NCI-H82 treated with DMSO at 0.1 percent for 48 hours (cell line): ENCODE measurements around the gene SP7.
"Not testable (repeated sequence)": the region's sequence is repeated elsewhere in the genome, so short reads cannot be mapped to it uniquely, and the experiment has no call there.

Source experiments
- DNase-seq: peaks from one replicate; lab custom pipeline; 2025; ENCODE audit not compliant: unreplicated experiment; lab: John Stamatoyannopoulos, UW

Gene SP7

DNA sequence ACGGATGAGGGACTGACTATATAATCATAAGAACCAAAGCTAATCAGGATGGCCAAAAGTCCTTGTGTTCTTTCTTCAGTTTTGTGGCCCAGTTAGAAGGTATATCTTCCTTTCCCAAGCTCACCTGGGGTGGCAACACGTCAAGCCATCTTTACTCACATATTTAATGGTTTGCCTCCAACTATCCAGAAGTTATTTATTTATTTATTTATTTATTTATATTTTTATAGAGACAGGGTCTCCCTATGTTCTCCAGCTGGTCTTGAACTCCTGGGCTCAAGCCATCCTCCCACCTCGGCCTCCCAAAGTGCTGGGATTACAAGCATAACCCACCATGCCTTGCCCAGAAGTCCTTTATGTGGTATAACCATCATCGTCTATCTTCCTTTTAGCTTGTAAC lies 11.8 kb upstream of the SP7 start:
- DNase-seq: no peak

DNA sequence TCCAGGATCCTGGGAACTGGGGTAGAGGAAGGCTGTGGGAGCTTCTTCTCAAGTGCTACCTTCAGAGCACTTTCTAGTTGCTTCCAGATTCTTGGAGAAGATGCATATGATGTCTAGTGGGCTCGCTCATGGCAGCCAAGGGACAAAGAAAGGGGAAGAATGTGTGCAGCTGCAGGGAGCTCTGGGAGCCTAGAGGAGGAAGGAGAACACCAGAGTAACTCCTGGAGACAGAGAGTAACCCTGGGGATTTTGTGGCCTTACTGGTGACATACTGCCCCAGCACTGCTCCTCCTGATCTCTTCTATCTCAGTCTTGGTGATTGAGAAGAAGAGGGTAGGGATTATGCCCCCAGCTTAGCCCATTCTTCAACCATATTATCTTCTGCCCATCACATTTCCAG lies 10.3 kb upstream of the SP7 start:
- DNase-seq: no peak

DNA sequence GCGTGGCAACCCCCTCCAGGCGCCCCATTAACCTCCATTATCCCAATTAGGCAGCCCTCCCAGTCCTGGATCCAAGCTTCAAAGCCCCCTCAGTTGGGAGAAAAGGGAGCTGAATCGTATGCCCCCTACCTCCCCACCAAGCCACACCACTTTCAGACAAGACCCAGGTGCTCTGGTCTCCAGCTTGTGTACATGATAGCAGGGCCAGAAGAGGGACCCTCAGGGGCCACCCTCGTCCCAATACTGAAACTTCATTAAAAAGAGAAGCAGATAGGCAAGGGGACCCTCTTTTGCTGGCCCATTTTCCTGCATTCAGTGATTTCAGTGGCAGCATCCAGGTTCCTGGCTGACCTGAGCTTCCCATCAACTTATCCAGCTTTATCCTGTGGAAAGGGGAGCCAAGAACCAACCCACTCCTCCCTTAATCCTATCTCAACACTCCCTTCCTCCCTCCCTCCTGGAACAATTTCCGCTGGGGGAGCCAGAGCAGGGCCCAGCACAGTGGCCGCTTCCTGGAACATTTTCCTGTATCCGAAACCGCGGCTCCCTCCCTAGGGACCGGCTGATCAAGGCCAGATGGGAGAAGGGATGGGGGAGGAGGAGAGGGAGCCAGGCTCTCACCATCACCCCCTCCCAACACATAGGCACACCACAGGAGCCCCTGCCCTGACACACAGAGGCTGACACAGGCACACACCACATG lies 9.5 kb upstream of the SP7 start:
- peak; percentile 87 for DNase-seq

DNA sequence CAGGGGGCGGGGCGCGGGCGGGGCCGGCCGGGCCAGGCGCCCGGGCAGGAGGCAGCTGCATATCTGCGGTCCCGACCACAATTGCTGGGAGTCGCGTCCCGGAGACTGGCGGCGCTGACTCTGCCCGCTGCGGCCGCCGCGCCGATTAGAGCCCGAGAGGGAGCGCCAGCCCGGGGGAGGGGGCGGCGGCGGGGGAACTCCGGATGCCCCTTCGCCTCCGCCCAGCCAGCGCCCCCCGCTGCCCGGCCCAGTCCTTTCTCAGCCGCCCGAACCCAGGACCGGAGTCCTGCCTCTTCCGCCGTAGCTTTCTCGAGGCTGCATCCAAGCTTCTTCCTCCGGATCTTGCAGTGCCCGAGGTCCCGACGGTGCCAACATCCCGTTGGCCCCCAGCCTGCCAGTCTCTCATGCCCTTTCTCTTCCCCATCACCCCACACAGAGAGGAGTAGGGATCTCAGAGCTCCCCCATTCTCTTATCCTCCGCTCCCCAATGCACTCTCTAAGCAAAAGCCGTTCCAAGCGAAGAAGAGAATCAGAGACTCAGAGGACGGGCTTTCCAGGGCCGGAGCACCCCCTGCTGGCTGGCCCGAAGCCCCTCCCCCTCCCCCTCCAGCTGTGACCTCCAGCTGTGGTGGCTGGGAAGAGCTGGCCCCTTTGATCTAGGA lies 8.8 kb upstream of the SP7 start:
- DNase-seq: peak; percentile 31

DNA sequence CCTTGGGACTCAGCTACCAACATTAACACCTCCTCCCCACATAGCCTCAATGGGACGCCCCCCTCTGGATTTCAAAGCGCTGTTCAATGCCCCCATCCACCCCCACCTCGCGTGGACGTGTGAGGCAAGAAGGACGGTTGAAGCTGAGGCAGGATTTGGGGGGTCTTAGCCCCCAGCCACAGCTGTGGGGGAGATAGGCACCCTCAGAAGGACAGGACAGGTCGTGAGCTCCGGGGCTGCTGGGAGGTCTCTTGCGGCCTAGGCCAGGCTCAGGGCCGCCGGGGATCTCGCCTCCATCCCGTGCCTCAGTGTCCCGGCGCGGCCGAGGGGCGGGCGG lies 8.3 kb upstream of the SP7 start:
- no peak for DNase-seq

DNA sequence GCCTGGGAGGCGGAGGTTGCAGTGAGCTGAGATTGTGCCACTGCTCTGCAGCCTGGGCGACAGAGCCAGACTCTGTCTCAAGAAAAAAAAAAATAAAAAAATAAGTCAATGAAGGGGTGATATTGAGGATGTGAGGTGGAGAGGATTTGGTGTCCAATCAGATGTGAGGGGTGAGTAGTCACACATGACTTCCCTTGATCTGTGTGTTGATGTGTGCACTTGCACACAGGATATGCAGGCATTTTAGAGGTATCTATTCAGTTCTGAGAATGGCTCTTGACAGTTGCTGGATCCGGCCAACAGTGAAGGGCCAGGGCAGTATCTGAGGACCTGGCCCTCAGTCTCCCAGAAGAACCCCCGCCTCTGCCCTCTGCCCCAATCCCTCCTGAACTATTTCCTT lies 7.8 kb upstream of the SP7 start:
- DNase-seq: no peak

DNA sequence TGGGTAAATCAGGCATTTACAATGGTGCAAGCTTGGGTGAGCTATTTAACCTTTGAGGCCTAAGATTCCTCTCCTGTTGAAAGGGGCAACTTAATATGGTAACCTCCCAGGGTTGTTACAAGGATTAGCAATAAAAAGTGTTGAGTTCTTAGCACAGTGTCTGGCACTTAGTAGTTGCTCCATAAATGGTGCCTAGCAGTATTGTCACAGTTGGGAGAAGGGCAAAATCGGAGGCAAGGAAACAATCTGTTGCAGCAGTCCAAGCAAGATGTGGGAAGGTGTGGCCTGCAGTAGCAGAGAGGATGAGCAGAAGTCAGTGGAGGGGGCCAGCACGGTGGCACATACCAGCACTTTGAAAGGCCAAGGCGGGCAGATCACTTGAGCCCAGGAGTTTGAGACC lies 7.3 kb upstream of the SP7 start:
- no peak for DNase-seq

DNA sequence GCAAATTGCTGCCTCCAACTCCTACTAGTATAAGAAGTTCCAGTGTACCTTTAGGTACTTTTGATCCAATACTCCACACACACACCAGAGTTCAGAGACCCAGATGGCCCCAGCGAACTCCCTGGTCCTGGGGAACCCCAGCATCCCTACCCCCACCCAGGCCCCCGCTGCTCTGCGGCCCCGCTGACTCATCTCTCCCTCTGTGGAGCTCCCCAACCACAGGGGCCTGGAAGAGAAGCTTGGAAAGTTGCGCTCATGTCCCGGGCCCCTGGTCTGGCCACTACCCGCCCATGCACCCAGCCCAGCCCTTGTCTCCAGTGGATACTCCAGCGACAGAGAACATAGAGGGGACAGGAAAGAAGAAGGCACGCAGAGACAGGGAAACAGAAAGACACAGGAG lies 4.2 kb upstream of the SP7 start:
- DNase-seq: no peak

DNA sequence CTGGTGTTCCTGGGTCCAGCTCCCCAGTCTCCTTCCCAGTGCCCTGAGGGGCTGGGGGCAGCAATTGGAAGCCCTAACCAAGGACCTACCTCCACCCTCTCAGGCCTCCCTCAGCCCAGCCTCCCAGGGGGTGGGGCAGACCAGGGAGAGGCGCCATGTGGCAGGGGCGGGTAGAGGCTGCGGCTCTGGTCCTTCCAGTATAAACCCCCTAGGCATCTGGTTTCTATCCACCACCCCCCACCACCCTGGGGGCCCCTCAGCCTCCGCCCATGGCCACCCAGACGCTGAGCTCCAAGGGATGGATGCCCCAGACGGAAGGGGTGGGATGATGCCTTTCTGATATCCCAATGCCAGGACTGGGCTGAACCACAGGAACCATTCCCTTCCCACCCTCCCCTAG lies 2.8 kb upstream of the SP7 start:
- no peak for DNase-seq

DNA sequence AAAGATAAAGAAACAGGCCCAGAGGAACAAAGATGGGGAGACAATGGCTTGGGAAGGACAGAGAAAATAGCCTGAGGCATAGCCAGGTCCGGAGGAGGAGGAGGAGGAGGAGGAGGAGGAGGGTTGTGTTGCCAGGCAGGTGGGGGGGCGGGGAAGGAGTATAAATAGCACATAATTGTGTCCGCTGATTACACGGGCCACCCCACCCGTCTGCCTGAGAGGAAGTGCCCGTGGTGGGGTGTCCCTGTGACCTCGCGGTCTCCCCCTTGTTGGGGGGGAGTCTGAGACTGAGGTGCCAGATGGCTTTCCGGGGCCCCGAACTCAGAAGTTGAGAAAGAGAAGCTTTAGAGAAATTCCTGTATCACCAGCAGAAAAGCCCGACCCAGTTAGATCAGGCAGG lies 1.9 kb upstream of the SP7 start:
- no peak for DNase-seq

DNA sequence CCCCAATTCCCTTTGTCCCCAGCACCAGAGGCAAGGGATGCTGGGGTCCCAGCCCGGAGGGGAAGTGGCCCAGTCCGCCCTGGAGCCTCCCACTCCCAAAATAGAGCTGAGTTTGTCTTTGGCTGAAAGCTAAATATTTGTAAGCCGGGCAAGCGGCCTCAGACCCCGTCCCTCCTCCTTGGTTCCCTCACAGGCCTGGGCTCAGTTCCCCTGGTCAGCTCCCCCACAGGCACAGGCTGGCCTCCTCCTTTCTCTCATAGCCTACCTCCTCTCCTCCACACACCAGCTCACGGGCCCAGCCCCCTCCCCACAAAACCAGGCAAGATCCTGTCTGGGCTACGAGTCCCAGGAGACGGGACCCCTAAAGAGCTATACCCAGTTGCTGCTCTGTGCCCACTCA lies 1.3 kb downstream of the SP7 start:
- DNase-seq: no peak

DNA sequence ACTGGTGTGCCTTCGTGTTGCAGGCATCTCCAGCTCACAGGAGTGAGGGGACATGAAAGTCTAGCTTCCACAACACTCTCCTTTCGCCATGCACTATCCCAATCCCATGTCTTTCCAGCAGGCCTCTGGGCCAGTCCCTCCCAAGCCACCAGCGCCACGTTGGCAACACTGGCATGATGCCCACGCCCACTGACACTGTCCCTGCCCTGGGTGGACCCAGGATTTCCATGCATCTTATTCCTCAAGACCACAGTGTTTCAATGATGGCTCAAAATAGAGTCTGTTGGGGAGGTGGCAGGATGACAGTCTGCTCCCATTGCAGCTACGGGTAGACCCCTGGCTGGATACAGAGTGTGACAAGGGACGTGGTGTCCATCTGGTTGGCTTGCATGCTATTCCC lies 2.3 kb downstream of the SP7 start:
- no peak for DNase-seq

DNA sequence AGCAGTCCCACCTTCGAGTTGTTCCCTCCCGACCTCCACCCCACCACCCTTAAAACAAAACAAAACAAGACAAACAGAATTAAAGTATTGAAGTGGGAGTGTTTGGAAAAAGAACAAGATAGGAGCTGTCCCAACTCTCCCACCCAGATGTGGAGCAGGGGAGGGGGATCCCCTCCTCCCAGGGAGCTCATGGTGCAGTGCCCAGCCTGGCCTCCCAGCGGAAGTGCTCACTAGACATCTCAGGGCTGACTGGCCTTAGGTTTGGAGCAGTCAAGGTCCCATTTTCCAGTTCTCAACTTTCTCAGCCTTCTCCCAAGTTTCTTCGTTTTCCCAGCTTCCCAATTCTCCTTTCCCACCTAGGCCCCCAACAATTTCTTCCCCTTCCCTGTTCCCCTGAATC lies 2.9 kb downstream of the SP7 start:
- no peak for DNase-seq

DNA sequence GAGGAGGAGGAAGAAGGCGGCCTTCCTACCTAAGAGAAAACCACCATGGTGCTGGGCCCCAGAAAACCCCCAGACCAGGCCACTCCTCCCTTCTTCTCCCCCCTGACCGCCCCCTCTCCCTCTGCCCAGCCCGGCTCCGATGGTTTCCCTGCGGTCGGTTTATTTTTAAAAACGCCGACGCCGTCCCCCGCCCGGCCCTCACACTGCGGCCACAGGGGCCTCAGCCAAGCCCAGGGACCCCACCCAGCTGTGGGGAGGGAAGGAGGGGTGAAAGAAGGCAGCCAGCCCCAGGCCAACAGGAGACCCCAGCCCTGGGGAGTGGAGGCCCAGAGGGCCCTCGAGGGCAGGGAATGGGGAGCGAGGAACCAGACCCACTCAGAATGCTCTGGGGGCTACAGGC lies 3.4 kb downstream of the SP7 start:
- DNase-seq: no peak

DNA sequence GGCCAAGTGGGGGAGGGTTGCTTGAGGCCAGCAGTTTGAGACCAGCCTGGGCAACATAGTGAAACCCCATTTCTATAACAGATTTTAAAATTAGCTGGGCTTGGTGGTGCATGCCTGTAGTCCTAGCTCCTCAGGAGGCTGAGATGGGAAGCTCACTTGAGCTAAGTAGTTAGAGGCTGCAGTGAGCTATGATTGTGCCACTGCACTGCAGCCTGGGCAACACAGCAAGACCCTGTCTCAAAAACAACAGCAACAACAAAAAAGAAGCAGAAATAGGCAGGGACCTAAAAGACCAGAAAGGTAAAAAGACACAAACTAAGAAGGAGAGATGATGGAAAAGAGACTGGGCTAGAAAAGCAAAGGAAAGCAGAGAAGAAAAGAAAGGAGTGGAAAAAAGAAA lies 3.8 kb downstream of the SP7 start:
- DNase-seq: not testable (repeated sequence)

DNA sequence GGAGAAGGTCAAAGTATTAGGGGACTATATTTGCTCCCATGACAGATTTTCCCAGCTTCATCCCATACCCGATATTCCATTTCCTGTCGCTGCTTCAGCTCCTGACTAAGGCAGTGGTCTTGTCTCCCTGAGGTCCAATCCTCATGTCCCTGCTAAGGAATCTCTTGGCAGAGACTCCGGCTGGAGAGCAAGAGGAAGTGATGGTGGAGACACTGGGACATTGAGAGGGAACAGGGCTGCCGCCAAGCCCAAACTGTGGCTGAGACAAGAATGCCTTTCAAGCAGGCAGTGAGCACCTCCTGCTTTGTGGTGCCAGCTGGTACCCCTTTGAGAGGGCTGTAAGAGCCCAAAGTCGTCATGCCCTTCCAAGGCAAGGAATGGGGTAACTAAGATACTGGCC lies 5.5 kb downstream of the SP7 start:
- DNase-seq: no peak

DNA sequence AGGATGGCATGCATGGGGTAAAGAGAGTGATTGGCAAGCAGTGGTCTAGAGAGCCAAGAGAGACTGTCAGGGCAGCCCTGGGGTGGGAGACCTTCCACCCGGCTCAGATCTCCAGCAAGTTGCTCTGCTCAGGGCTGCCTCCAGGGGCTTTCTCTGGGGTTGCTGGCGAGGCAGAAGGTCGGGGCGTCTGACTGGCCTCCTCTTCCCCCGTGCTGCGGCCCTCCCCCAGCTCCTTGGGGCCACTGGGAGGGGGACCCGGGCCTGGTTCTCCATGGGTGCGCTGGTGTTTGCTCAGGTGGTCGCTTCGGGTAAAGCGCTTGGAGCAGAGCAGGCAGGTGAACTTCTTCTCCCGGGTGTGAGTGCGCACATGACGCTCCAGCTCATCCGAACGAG lies 8.1 kb downstream of the SP7 start:
- no peak for DNase-seq

DNA sequence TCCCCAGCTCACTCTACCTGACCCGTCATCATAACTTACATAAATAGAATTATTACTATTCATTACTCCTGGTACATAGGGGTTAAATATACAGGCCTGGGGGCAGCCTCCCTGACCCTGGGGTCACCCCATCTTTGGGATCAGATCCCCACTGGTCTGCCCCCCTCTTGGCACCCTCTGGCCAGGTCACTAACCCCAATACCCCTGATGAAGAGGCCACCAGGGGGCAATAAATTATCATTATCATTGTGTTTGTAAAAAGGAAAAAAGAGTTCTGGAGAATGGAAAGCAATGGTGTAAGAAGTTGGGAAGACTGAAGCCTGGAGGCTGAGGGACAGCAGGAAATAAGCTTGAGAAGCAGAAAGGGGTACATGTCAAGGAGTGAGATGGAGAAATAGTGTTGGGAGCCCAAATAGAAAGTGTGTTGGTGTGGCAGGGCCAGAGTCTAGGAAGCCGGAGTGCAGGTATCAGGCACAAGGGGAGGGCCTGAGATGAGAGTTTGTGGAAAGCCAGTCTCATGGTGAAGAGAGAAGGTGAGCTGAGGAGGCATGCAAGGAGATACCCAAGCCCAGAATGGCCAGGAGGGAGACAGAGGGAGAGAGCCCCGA lies 8.6 kb downstream of the SP7 start:
- DNase-seq: no peak

DNA sequence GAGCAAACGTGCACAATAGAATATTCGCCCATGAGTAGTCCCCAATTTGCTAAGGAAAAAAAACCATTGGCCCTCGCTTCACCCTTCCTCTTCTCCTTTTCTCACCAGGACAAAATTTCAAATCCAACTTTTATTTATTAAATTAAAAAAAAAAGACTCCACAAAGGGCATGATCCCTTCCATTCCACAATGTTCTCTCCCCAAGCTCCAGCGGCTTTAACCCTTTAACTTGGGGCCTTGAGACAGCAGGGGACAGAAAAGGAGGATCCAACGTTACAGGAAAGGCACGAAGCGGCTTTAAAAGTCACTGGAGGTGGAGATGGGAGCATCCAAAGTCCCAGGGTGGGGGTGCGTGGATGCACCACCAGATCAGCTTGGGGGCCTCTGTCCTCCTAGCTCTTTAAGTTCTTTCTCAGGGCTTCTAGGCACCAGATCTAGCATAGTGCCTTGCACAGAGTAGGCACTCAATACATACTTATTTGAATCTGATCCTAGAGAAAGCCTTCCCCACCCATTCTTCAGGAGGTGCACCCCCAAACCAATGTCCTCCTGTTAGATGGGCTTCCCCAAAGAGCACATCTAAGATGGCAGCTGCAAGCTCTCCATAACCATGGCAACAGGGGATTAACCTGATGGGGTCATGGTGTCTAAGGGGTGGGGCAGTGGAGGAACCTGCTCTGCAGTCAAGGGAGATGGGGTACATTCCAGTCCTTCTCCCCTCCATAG lies 9.5 kb downstream of the SP7 start:
- no peak for DNase-seq

DNA sequence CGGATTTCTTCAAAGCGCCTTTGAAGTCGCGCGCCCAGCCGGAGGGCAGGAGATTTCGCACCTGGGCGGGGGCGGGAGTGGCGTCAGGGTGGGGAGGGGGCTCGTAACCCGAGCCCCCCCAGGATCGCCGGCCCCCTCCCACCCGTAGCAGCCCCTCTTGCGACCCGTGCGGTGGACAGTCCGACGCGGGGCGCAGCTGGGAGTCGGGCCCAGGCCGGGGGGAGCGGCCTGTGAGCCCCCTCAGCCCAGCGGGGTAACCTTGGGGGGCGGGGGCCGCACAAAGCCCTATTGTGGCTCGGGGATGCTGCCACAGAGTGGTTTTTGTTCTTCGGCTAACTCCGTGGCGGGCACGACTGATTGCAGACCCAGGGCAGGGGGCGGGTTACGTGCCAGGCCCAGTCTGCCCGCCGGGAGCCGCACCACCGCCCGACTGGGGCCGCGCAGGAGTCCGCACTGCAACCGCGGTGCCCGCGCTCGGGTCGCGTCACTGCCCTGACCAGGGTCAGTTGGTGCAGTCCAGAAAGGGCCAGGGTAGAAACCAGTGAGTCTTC lies 10.6 kb downstream of the SP7 start:
- no peak for DNase-seq

DNA sequence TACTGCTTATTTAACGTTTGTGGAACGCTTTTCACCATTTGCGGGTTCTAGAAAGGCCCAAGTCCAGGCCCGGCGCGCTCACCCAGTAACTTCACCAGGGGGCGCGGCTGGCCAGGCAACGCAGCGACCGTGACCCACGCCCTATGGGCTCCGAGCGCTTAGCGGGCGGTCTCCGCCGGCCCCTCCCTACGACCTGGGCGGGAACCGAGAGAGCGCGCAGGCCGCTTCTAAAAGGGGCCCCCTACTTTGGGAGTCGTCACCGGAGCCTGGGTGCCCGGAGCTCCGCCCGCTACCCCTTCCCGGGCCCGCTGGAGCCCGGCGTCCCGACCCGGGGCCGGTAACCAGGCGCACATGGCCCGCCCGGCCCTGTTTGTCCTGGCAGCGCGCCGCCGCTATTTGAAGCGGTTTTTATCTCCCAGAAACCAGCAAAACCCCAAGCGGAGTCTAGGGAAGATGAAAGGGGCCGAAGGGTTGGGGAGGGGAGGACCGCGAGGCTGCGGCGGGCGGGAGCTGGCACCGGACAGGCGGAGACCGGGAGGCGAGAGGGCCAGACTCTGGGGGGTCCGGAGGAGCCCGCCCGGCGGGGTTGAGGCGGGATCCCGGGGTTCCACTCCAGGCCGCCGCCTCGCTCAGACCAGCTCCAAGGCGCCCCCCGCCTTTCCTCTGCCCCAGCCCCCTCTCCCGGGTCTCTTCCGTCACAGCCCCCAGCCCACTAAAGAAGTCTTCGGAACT lies 11.2 kb downstream of the SP7 start:
- DNase-seq: peak; percentile 74
